MM.1S (cell line): ENCODE measurements around the gene RAD21L1.

Experiments
- DNase-seq: peaks from one replicate; pipeline ENCODE4 v3.0.0-alpha.2; 2015
- H2AFZ ChIP-seq: fragments of 300-600 bp; sonication (generic); 2 replicates; pipeline ENCODE4 v1.6.0; 2016; ENCODE audit warnings: antibody characterized with exemption, low read length
- H3F3A ChIP-seq: fragments of 300-600 bp; sonication (generic); 2 replicates; pipeline ENCODE4 v1.6.1; 2016; ENCODE audit warnings: mild to moderate bottlenecking, antibody characterized with exemption, low read length, moderate library complexity, mixed read lengths; ENCODE audit not compliant: insufficient read depth
- H3K27ac ChIP-seq: fragments of 300-600 bp; sonication (generic); 2 replicates; pipeline ENCODE4 v1.5.1; 2016; ENCODE audit warnings: mild to moderate bottlenecking, low read length
- H3K27me3 ChIP-seq: fragments of 300-600 bp; sonication (generic); replicated peaks from 2 replicates; pipeline ENCODE4 v1.6.0; 2016; ENCODE audit warnings: low read length; ENCODE audit not compliant: insufficient read depth
- H3K36me3 ChIP-seq: fragments of 300-600 bp; sonication (generic); replicated peaks from 2 replicates; pipeline ENCODE4 v1.6.1; 2016; ENCODE audit warnings: mild to moderate bottlenecking, low read length, mixed read lengths; ENCODE audit not compliant: insufficient read depth
- H3K4me1 ChIP-seq: fragments of 300-600 bp; sonication (generic); 2 replicates; pipeline ENCODE4 v1.6.1; 2016; ENCODE audit warnings: low read length, mixed read lengths
- H3K4me2 ChIP-seq: fragments of 300-600 bp; sonication (generic); 2 replicates; pipeline ENCODE4 v1.6.0; 2016; ENCODE audit warnings: low read depth, low read length
- H3K4me3 ChIP-seq: fragments of 300-600 bp; sonication (generic); 2 replicates; pipeline ENCODE4 v1.5.1; 2016; ENCODE audit warnings: low read length, mixed read lengths
- H3K79me2 ChIP-seq: fragments of 300-600 bp; sonication (generic); 2 replicates; pipeline ENCODE4 v1.6.1; 2016; ENCODE audit warnings: mixed run types, low read length, mixed read lengths
- H3K9ac ChIP-seq: fragments of 300-600 bp; sonication (generic); 2 replicates; pipeline ENCODE4 v1.6.1; 2016; ENCODE audit warnings: low read length, mixed read lengths
- H3K9me2 ChIP-seq: fragments of 300-600 bp; sonication (generic); replicated peaks from 2 replicates; pipeline ENCODE4 v1.6.1; 2016; ENCODE audit warnings: mild to moderate bottlenecking, low read length, mixed read lengths; ENCODE audit not compliant: insufficient read depth
- H3K9me3 ChIP-seq: fragments of 300-600 bp; sonication (generic); replicated peaks from 2 replicates; pipeline ENCODE4 v1.6.1; 2016; ENCODE audit warnings: mild to moderate bottlenecking, low read length, mixed read lengths; ENCODE audit not compliant: insufficient read depth
- H4K20me1 ChIP-seq: fragments of 300-600 bp; sonication (generic); 2 replicates; pipeline ENCODE4 v1.6.1; 2016; ENCODE audit warnings: mild to moderate bottlenecking, low read length, moderate library complexity, mixed read lengths; ENCODE audit not compliant: insufficient read depth
- CTCF ChIP-seq: fragments of 300-600 bp; sonication (generic); IDR thresholded peaks from 2 replicates; pipeline ENCODE4 v1.5.1; 2016; ENCODE audit warnings: antibody characterized with exemption, low read length, mixed read lengths
- EZH2 ChIP-seq: fragments of 300-600 bp; sonication (generic); optimal IDR thresholded peaks from 2 replicates; pipeline ENCODE3; 2017; ENCODE audit warnings: low read depth, mild to moderate bottlenecking, antibody characterized with exemption, low read length, mixed read lengths
- EZH2phosphoT487 ChIP-seq: fragments of 300-600 bp; sonication (generic); IDR thresholded peaks from 2 replicates; pipeline ENCODE4 v1.6.1; 2018; ENCODE audit warnings: antibody characterized with exemption, low read length

Gene RAD21L1

DNA sequence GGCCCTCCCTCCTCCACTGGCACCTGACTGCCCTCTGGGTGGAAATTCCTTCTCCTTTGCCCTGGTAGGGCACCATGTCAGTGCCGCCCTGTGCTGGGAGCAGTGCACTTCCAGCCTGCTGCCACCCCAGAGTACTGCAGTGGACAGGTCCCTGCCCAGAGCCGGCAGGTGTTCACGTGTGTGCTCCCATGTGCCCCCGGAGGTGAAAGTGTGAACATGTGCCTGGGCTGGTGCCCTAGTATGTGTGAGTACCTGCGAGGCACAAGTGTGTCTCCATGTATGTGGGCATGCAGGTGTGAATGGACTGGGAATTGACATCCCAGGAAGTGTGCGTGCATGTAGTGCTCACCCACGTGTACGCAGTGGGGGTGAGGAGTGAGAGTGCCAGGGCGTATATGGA, 73.7 kb downstream of the RAD21L1 start:
- H3K9ac ChIP-seq = no peak overlapping the region
- no peak overlapping the region for H3K27ac ChIP-seq
- TF ChIP-seq EZH2 = no peak
- peak; percentile 46 for TF ChIP-seq CTCF
- H3K4me1 ChIP-seq = no peaks in the 10 kb centered on the region
- no peaks in the 10 kb centered on the region for H3K27me3 ChIP-seq
- H4K20me1 ChIP-seq = no peaks in the 10 kb centered on the region
- no peaks in the 10 kb centered on the region for H3K79me2 ChIP-seq
- DNase-seq = peak; percentile 40
- H3K4me2 ChIP-seq = no peak overlapping the region
- H3K9me3 ChIP-seq = no peaks in the 10 kb centered on the region
- no peak overlapping the region for H2AFZ ChIP-seq
- no peaks in the 10 kb centered on the region for H3K36me3 ChIP-seq
- H3F3A ChIP-seq = no peaks in the 10 kb centered on the region
- H3K9me2 ChIP-seq = no peaks in the 10 kb centered on the region
- no peak overlapping the region for H3K4me3 ChIP-seq

DNA sequence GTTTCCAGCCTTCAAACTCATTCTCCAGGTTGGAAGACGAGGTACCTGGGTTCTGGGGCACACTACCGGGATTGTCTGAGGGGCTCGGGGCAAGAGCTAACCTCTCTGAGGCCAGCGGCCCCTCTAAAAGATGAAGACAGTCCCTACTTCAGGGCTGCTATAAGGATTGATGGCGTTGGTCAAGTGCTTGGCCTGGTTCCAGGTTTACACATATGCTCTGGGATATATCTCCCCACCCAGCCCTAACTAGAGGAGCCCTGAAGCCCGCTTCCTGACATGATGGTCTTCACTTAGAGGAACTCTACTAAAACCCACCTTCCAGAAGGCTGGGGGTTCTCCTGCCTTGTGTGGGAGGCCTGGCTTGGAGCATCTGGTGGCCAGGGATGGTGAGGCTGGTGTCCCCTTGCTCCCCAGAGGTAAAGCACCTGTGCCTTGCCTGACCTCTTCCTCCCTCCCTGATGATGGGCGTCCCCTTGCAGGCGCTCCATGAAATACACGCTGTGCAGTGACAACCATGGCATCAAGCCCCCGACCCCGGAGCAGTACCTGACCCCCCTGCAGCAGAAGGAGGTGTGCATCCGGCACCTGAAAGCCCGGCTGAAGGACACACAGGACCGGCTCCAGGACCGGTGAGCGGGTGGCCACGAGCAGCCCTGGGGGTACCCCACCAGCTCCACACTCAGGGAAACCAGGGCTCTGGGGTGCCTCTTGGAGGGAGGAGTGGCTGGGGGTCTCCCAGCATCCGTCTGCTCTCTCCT, 74.4 kb downstream of the RAD21L1 start:
- H3K4me3 ChIP-seq = no peak overlapping the region
- H3K79me2 ChIP-seq = no peaks in the 10 kb centered on the region
- no peaks in the 10 kb centered on the region for H3K36me3 ChIP-seq
- no peaks in the 10 kb centered on the region for H3K4me1 ChIP-seq
- H2AFZ ChIP-seq = no peak overlapping the region
- no peak for TF ChIP-seq EZH2
- no peak for TF ChIP-seq CTCF
- no peak for TF ChIP-seq EZH2phosphoT487
- no peaks in the 10 kb centered on the region for H3K9me2 ChIP-seq
- H3K27ac ChIP-seq = no peak overlapping the region
- no peak overlapping the region for H3K9ac ChIP-seq
- no peaks in the 10 kb centered on the region for H4K20me1 ChIP-seq
- DNase-seq = no peak
- H3K27me3 ChIP-seq = no peaks in the 10 kb centered on the region
- H3K9me3 ChIP-seq = no peaks in the 10 kb centered on the region
- no peaks in the 10 kb centered on the region for H3F3A ChIP-seq
- no peak overlapping the region for H3K4me2 ChIP-seq

- H2AFZ ChIP-seq = no peak overlapping the region
- DNase-seq = no peak
Observed at GRCh38 chr20:1301031-1301529, 75.2 kb downstream of the RAD21L1 start.

More at GRCh38 chr20:1301031-1301529, 75.2 kb downstream of the RAD21L1 start:
- Histone ChIP-seq H3K9me3 (no peaks in the 10 kb centered on the region), H3K79me2 (no peaks in the 10 kb centered on the region), H3K9ac (no peak overlapping the region), H3K4me2 (no peak overlapping the region), H3K27ac (no peak overlapping the region), H3K27me3 (no peaks in the 10 kb centered on the region), H3K4me1 (no peaks in the 10 kb centered on the region), H3K36me3 (no peaks in the 10 kb centered on the region), H4K20me1 (no peaks in the 10 kb centered on the region), H3K4me3 (no peak overlapping the region), H3K9me2 (no peaks in the 10 kb centered on the region), H3F3A (no peaks in the 10 kb centered on the region)
- TF ChIP-seq EZH2 (no peak), EZH2phosphoT487 (no peak), CTCF (no peak)
